GM10847 (cell line): ENCODE results near the gene SGIP1.

Experiments
- POLR2A ChIP-seq: IDR thresholded peaks from 2 replicates; pipeline ENCODE4 v1.6.1; 2011; ENCODE audit not compliant: insufficient read length; ENCODE audit errors: extremely low read depth

The SGIP1 gene

DNA sequence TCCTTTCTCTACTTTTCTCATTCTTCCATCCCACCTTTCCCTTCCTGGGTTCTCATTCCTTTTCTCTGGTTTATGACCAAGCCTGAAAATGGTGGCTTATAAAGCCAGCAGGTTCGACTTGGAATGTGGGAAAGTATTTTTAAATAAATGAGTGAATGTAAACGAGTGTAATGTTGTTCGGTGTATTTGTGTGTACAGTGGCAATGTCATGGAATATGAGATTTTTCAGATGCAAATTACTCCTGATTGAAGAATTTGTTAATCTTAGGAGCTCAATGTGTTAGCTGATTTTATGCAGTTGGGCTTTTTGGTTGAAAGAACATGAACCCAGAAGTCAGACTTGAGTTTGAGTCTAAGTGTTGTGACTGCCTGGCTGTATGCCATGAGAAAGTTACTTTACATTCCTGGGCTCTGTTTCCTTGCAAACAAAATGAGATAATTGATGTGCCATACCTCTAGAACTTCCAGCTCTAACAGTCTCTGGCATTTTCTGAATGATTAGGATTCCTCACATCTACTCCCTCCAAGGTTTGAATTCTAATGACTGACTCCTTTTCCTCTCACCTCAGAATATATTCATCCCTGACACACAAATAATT is 6.6 kb downstream of the SGIP1 start:
- no peak for TF ChIP-seq POLR2A

DNA sequence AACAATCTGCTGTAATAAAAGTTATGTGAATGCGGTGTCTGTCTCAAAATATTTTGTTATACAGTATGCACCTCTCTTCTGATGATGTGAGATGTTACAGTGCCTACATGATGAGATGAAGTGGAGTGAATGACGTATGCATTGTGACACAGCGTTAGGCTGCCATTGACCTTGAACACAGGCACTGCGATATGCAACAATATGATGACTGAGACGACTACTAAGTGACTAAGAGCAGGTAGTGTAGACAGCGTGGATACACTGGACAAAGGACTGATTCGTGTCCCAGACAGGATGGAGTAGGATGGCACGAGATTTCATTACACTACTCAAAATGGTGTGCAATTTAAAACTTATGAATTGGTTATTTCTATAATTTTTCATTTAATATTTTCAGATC is 8.4 kb downstream of the SGIP1 start:
- TF ChIP-seq POLR2A, result no peak

DNA sequence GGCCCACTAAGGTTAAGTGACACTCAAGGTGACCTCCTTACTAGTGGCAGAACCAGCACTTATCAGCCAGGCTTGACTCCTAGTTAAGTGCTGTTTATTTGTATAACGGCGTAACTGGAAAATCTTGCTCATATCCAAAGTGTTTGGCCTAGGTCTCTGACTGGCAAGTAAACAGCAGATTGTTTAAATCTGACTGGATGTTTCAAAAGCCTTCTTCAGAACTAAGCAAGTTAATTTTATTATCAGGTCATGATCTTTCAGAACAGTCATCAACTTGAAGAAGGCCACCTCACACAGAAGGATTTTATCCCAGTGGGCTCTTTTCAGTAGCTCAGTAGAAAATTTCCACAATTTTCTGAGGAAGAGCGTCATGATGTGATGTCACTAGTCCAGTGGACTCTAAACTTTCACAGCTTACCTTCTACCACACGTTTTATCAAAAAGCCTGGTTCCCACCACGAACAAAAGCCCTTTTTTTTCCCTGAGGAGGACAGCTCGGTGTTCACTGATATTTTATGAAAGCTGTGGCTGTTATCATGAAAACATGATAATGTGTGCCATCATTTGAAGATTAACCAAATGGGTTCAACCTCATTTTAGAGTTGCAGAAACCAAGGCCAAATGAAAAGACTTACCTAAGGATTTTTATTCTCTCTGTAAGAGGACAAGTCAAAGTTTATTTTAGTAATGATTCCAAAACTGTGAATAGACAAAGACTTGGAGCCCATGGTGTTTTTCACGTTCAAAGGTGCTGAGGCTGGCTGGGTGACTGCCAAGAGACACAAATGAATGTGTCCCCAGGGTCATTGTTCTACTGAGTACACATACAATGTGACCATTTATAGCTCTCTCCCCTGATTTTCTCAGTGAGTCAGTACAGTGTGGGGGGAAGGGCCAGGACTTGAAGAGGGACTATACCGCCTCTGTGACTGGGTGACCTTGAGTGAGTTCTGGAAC is 9.1 kb downstream of the SGIP1 start:
- no peak for TF ChIP-seq POLR2A

DNA sequence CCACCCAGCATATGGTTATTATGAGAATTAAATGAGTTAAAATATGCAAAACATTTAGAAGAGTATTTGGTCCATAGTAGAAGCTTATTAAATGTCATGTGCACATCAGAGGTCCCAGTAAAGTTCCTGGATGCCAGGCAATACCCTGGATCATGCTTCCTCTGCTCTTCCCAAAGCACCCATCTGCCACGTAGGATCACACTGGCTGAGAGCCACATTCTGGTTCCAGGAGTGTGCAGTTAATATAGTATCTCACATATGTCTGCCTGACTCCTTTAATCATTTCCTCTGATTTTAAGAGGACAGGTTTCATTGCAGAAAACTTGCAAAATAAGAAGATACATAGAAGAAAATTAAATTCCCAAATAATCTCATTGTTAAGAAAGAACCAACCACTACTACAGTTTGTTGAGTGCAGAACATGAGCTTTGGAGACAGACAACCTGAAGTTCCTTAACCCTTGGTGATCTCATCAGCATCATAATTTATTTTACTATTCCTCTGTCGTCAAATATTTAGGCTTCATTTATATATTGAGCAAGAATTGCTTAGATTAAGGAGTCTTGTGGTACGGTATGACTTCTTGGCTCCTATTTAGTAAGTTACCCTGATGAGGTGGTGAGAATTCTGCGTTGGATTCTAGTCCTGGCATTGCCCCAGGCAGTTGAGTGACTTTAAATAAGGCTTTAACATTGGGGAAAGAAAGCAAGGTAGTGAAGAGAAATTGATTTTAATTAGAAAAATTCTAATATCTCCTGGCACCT is 12.3 kb downstream of the SGIP1 start:
- no peak for TF ChIP-seq POLR2A

DNA sequence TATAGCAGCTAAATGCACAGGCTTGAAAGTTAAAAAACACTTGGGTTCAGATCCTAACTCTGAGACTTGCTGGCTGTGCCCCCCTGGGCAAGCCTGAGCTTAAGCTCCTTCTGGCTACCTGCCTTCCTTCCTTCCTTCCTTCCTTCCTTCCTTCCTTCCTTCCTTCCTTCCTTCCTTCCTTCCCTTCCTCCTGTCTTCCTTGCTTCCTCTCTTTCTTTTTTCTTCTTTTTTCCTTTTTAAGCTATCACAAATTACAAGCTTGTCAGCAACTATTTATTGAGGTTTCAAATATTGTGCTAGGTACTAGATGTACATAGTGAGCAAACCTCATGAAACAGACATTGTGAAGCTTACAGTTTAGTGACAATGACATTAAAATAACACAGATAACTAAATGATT is 15.1 kb downstream of the SGIP1 start:
- no peak for TF ChIP-seq POLR2A

DNA sequence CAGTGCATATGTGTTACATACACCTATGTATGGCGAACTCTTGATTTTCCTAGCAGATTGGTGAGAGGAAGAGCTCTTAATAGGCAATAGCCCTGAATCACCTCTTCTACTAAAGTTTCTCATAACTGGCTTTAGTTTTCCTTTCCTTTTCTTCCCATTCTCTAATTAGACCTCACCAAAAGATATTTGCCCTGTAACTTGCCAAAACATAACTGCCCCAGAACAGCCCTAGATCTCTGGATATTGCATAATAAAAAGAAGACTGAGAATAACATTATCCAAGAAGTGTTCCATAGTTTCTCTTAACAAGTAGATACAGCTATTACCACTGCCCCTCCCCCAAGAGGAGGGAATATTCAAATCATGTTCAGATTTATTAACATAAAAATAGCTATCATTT is 16.3 kb downstream of the SGIP1 start:
- no peak for TF ChIP-seq POLR2A

DNA sequence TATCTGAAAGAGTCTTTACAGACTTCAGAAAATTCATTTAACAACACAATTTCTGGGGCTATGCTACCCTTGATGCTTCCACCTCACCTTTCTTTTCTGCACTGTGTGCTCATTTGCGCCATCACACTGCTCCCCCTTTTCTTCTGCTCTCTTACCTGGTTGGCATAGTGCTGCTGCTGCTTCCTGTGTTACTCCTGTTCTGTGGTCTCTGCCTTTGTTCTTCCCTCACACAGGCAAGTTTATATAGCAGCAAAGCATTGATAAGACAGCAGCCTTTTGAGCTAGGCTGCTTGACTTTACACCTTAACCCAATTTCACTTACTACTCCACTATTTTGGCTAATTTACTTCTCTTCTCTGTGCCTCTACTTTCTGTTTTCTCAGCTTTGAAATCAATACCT is 18.3 kb downstream of the SGIP1 start:
- TF ChIP-seq POLR2A, result no peak

DNA sequence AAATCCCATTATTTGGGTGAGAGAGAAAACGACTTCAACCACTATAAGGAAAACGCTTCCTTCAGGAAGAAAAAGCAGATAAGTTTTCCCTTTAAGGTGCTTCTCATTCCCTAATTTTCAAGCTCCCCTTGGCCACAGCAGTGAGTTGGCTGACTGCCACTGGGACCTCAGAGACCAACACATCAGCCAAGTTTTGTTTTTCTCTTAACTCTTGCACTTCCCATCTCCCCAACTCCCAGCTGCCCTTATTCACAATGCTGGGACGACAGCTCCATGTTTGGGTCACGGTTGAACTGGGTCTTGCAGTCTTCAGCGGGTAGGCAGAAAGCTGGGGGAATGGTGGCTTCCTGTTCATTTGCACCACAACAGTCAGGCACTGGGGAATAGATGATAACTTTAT is 18.9 kb downstream of the SGIP1 start:
- TF ChIP-seq POLR2A, result no peak

DNA sequence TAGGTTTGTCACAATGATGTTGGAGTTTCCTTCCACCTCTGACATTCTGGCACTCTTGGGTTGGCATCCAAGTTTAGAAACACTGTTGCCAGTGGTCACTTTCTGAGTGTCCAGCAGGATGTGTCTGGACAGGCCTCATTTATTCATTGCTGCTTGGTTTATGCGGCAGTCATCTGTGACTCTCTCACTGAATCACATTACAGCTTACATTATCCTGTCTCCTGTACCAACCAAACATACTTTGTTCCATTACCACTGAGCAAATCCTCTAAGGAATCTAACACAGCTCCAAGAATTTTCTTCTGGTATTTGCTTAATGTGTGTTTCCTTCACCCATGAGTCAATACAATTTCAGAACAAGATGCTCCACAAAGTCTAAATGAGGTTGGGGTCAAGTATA is 19.9 kb downstream of the SGIP1 start:
- no peak for TF ChIP-seq POLR2A

DNA sequence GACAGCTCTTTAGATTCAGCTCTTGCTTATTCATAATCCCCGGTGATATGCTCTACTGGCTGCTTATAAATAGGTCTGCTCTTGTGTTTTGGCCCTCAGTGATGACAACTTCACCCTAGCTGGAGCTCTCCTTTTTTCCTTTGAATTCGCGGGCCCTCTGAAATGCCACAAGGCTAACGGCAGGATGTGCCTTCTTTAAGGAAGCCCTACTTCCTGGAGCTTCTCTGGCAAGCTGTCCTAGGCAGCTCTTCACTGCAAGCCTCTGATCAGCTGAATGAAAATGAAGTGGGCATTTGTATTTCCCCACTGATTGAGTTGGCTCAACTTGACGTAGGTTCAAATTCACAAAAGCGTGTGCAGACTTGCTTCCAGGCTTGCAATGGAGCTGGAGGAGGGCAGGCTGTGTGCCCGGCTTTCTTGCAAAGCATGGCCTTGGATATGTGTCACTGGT is 22.2 kb downstream of the SGIP1 start:
- TF ChIP-seq POLR2A, result no peak

DNA sequence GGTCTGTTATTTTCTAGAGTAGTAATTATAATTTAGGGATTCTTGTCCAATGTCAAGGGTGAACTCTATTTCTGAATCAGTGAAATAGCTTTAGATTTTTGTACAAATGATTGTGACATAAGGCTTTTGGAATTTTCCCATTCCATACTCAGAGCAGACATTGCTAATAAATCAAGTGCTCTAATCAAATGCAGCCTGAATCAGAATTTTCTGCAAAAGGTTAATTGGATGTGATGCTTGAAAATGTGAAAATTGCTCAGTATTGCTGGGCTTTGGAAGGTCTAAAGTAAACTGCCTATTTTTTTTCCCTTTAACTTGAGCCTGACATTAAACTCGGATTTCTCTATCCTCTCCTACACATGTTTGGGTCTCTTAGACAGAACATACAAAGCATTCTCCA is 23.2 kb downstream of the SGIP1 start:
- TF ChIP-seq POLR2A, result no peak

DNA sequence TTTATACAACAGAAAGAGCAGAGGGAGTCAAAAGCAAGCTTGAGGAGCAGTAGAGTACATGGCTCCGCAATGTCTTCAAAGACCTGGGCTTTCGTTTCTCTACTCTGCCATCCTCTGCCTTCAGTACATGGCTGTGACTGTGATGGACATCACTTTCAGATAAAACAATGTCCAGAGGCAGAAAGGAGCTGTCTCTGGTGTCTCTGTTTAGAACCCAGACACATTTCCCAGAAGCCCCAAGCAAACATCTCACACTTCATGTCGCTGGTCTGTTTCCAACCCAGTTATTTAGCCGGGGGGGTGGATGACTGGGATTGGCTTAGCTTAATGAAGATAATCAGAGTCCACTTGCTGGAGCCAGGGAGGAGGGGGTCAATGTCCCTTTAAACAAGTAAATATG is 25.6 kb downstream of the SGIP1 start:
- TF ChIP-seq POLR2A, result no peak

DNA sequence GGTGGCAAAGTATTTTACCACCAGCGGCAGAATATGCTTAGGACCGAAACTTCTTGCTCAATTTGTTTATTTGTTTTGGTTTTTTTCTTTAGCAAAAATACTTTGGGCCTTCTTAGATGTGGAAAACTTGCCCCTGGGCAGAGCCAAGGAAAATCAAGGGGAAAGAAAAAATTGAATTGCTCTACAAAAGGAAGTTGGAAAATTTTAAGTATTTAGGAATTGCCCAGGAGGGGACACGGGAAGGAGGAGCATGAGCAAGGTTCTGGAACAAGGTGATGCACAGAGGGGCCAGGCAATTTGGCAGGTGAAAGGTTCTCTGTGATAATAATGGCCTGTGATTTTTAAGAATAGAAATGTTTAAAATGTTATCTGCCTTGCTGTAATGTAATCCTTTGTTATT is 28.6 kb downstream of the SGIP1 start:
- no peak for TF ChIP-seq POLR2A

DNA sequence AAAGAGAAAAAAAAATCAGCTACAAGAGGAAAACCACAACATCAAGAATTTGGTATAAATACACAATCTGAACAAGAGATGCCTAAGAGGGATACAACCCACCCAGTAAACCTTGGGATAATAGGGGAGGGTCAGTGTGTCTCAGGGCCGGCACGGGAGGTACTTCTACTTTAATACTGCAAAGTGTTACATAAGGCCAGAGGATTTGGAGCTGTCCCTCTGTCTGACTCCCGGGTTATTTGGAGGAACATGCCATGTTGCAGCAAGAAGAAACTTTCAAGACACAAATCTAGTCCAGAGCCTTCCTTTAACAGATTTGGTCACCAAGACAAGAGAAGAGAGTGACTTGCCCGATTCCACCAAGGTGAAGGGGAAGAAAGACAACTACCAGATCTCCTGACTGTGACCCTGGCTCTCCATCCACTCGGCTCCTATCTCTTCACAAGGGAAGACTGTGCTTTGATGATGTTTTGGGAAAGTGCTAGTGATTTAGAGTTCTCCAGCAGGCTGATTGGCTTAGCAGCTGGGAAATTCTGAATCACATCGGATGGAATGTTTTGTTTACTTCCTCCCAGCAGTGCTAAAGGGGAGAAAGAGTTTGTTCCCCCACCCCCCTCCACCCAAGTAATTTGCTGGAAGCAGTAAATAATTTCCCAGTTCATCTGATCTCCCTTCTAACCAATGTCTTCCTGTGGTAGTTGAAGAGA is 29.3 kb downstream of the SGIP1 start:
- TF ChIP-seq POLR2A, result no peak

DNA sequence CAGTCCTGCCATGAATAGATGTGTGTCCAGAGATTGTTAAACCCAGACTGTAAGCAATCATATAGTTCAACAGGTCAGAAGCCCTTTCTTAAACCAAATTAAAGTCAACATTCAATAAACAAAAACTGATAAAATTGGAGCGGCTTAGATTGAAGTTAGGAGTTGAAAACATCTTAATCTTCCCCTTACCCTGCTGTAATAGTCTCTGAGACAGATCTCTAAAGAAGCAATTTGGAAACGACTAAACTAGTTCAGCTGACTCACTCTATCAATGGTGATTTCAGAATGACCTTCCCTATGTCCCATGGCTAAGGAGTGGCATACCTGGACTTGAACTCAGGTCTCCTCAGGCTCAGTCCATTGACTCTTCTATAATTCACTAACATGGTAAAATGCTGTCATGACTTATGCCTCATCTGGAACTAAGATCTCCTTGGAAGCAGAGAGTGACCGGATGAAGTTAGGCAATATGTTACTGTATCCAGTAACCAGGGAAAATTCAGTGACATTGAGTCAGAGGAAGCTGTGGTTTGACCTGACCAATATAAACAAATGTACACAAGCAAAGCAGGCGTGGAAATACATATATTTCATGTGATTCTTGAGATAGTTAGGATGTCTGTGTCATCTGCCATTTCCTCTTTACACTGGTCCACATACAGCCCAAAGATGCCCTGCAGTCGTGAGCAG is 30.1 kb downstream of the SGIP1 start:
- TF ChIP-seq POLR2A, result no peak
